ENCODE measurements around the gene C19orf12. TPM values are rescaled to one million over a fixed set of nuclear protein-coding genes. Genes with fewer than 3 reads are reported as not detected.

C19orf12 gene
- total and polyA plus RNA-seq, 7 experiments from 2014 or later = 17.6 to 51.5 (median 23.3) TPM

DNA sequence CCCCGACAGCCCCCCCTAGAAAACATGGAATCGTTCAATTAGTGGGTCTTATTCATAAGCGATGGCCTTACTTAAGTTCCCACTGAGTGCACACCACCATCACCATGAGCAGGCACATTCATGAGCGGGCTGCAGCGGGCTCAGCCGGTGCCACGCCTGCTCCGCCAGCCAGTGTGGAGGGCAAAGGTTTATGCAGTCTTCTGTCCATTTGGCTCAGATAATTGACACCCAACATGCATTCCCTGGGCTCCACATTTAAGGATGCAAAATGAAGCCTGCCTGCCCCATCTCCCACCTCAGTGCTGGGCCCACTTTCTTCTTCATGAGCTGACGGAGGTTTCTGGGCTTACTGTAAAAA is 12.1 kb downstream of the C19orf12 start:
- Histone ChIP-seq H3K4me1 (ENCODE audit: control insufficient read depth in 2 of 2, insufficient read depth in 2 of 2, low read length in 2 of 2) (no peaks in the 10 kb centered on the region), H3K27me3 (ENCODE audit: control insufficient read depth in 2 of 2, insufficient read depth in 2 of 2, low read length in 2 of 2) (no peaks in the 10 kb centered on the region), H3K4me3 (ENCODE audit: low read length) (no peak overlapping the region), H3K9me3 (ENCODE audit: control insufficient read depth in 2 of 3, low read length in 3 of 3) (no peaks in the 10 kb centered on the region), H3K27ac (ENCODE audit: low read depth, low read length) (no peak overlapping the region), H3K36me3 (ENCODE audit: control insufficient read depth in 2 of 3, insufficient read depth in 3 of 3, low read length in 3 of 3) (peaks cover 7 to 56% (median 9%) of the 10 kb centered on the region in 3 experiments)
- no peak for ATAC-seq
- ChIA-PET CTCF (no interaction called here), POLR2A (interaction anchor here (1.2 kb wide), 1 partner anchor 23 kb away, joined by 3 read pairs; no protein-coding TSS in a partner anchor)
- H3K4me3 Mint-ChIP-seq = no peak overlapping the region
- H3K27me3 Mint-ChIP-seq = no peaks in the 10 kb centered on the region
- H3K36me3 Mint-ChIP-seq = peaks cover 0 to 28% (median 7%) of the 10 kb centered on the region in 5 donors
- intact Hi-C loops (cut with micrococcal nuclease) = no loop called here
- H3K4me1 Mint-ChIP-seq = peaks cover 0 to 40% (median 10%) of the 10 kb centered on the region in 7 donors
- peaks cover 0 to 1% (median 0%) of the 10 kb centered on the region in 11 donors for H3K9me3 Mint-ChIP-seq
- peak overlapping the region in 1 of 9 donors; percentile 21 for H3K27ac Mint-ChIP-seq
- DNase-seq = no peak

DNA sequence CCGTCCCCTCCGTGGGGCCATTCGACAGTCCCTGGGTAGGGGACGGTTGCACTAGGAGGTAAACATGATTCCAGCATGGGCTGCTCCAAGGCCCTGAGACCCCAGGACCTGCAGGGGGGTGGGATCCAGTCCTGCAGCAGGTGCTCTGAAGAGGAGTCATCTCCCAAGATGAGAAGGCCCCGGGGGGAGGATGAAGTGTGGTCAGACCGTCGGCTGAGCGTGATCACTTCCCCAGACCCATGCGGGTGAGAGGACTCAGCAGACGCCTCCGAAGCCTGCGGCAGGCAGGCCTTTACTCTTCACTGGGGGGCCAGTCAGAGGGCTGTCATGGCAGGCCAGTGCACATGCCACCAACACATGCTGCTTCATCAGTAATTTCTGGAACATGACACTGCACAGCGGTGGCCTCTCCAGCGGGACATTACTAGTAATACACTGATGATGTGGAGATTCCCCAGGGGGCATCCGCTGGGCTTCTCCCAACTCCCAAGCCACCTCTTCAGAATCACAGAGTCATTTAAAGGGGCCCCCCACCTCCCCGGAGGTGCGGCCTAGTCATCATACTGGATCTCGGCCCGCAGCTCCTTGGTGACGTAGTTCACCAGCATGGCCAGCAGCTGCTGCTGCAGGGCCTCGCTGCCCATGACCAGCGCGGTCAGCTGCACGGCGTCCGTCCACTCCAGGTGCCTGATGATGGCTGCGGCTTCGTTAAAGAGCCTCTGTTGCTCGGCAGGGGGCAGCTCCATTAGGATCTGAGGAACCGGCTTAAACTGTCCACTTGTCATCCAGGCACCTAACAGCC is 12.7 kb downstream of the C19orf12 start:
- H3K4me1 ChIP-seq (ENCODE audit: control insufficient read depth in 2 of 2, insufficient read depth in 2 of 2, low read length in 2 of 2) = no peaks in the 10 kb centered on the region
- ATAC-seq = no peak
- Mint-ChIP-seq H3K27me3 (no peaks in the 10 kb centered on the region), H3K4me1 (peaks cover 0 to 39% (median 12%) of the 10 kb centered on the region in 7 donors), H3K27ac (no peak overlapping the region), H3K36me3 (peaks cover 0 to 22% (median 7%) of the 10 kb centered on the region in 5 donors), H3K9me3 (no peaks in the 10 kb centered on the region), H3K4me3 (no peak overlapping the region)
- H3K27me3 ChIP-seq (ENCODE audit: control insufficient read depth in 2 of 2, insufficient read depth in 2 of 2, low read length in 2 of 2) = no peaks in the 10 kb centered on the region
- no peak for DNase-seq
- H3K27ac ChIP-seq (ENCODE audit: low read depth, low read length) = no peak overlapping the region
- peaks cover 7 to 50% (median 9%) of the 10 kb centered on the region in 3 experiments for H3K36me3 ChIP-seq (ENCODE audit: control insufficient read depth in 2 of 3, insufficient read depth in 3 of 3, low read length in 3 of 3)
- ChIA-PET CTCF (no interaction called here), POLR2A (interaction anchor here (0.7 kb wide), 1 partner anchor 12 kb away, joined by 3 read pairs; no protein-coding TSS in a partner anchor)
- intact Hi-C loops (cut with micrococcal nuclease) = no loop called here
- H3K4me3 ChIP-seq (ENCODE audit: low read length) = no peak overlapping the region
- H3K9me3 ChIP-seq (ENCODE audit: control insufficient read depth in 2 of 3, low read length in 3 of 3) = no peaks in the 10 kb centered on the region

DNA sequence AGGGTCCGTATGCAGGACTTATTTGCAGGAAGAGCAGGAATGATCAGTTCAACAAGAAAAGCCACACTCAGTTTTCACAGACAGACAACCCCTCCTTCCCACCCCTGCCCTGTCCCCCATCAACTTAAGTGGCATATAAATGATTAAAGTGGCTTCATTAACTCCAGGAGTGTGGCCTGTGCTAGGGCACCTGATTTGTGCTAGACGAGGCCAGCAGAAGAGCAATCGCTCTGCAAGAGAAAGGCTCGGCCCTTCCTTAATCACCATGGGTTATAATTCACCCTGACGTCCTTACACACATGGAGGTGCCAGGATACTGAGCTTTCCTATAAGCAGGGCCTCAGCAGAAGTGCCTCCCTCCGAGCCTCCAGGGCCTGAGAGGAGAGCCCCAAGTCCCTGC is 14.6 kb downstream of the C19orf12 start:
- intact Hi-C loops (cut with micrococcal nuclease) = no loop called here
- no peak overlapping the region for H3K27ac ChIP-seq (ENCODE audit: low read depth, low read length)
- H3K27me3 Mint-ChIP-seq = no peaks in the 10 kb centered on the region
- H3K4me1 Mint-ChIP-seq = peaks cover 0 to 26% (median 9%) of the 10 kb centered on the region in 7 donors
- H3K27ac Mint-ChIP-seq = peak overlapping the region in 5 of 9 donors; percentile 28 to 76 (median 65)
- peaks cover 0 to 16% (median 7%) of the 10 kb centered on the region in 5 donors for H3K36me3 Mint-ChIP-seq
- H3K4me3 Mint-ChIP-seq = no peak overlapping the region
- H3K9me3 ChIP-seq (ENCODE audit: control insufficient read depth in 2 of 3, low read length in 3 of 3) = no peaks in the 10 kb centered on the region
- H3K36me3 ChIP-seq (ENCODE audit: control insufficient read depth in 2 of 3, insufficient read depth in 3 of 3, low read length in 3 of 3) = peaks cover 0 to 32% (median 7%) of the 10 kb centered on the region in 3 experiments
- DNase-seq (no peak), ATAC-seq (no peak)
- ChIA-PET CTCF (interaction anchor here (0.6 to 0.8 kb wide), 3 partner anchors 16 to 114 kb away, joined by 3 read pairs; partner anchors contain the start of gene PLEKHF1), POLR2A (interaction anchor here (0.8 to 2.0 kb wide), 3 partner anchors 12 to 94 kb away, joined by 3 to 10 read pairs (median 4); no protein-coding TSS in a partner anchor)
- peaks cover 0 to 3% (median 0%) of the 10 kb centered on the region in 11 donors for H3K9me3 Mint-ChIP-seq
- no peak overlapping the region for H3K4me3 ChIP-seq (ENCODE audit: low read length)
- no peaks in the 10 kb centered on the region for H3K27me3 ChIP-seq (ENCODE audit: control insufficient read depth in 2 of 2, insufficient read depth in 2 of 2, low read length in 2 of 2)
- no peaks in the 10 kb centered on the region for H3K4me1 ChIP-seq (ENCODE audit: control insufficient read depth in 2 of 2, insufficient read depth in 2 of 2, low read length in 2 of 2)

DNA sequence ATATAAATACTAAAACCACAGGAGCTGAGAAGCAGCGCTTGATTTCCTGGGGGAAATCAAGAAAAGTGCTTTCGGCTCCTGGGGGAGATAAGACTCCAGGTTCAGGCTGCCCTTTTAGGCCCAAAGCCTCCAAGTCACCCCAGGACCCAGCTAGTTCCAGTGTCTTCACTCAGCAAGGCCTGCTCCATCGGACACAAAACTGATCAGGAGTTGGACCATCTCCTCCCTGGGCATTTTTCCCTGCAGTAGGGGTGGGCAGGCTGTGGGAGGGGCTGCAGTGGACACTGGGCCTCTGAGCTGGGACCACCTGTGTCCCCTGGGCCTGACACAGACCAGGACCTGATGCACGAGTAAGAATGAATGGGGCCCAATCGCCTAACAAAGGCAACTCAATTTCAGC is 15.2 kb downstream of the C19orf12 start:
- H3K36me3 ChIP-seq (ENCODE audit: control insufficient read depth in 2 of 3, insufficient read depth in 3 of 3, low read length in 3 of 3) = peaks cover 0 to 28% (median 7%) of the 10 kb centered on the region in 3 experiments
- ChIA-PET POLR2A (interaction anchor here (0.8 to 2.0 kb wide), 3 partner anchors 12 to 93 kb away, joined by 3 to 10 read pairs (median 4); no protein-coding TSS in a partner anchor), CTCF (interaction anchor here (0.5 to 0.8 kb wide), 4 partner anchors 8 to 35 kb away, joined by 3 read pairs; partner anchors contain the start of gene PLEKHF1)
- H3K27ac ChIP-seq (ENCODE audit: low read depth, low read length) = no peak overlapping the region
- Mint-ChIP-seq H3K4me1 (peaks cover under 1 to 24% (median 10%) of the 10 kb centered on the region in 7 donors), H3K9me3 (peaks cover 0 to 3% (median 0%) of the 10 kb centered on the region in 11 donors), H3K4me3 (no peak overlapping the region), H3K27me3 (no peaks in the 10 kb centered on the region), H3K27ac (peak overlapping the region in 1 of 9 donors; percentile 14), H3K36me3 (peaks cover 0 to 13% (median 5%) of the 10 kb centered on the region in 5 donors)
- peaks cover 0 to 6% of the 10 kb centered on the region in 2 donors for H3K4me1 ChIP-seq (ENCODE audit: control insufficient read depth in 2 of 2, insufficient read depth in 2 of 2, low read length in 2 of 2)
- no peaks in the 10 kb centered on the region for H3K27me3 ChIP-seq (ENCODE audit: control insufficient read depth in 2 of 2, insufficient read depth in 2 of 2, low read length in 2 of 2)
- no peak for ATAC-seq
- intact Hi-C loops (cut with micrococcal nuclease) = no loop called here
- no peak overlapping the region for H3K4me3 ChIP-seq (ENCODE audit: low read length)
- H3K9me3 ChIP-seq (ENCODE audit: control insufficient read depth in 2 of 3, low read length in 3 of 3) = no peaks in the 10 kb centered on the region
- no peak for DNase-seq

DNA sequence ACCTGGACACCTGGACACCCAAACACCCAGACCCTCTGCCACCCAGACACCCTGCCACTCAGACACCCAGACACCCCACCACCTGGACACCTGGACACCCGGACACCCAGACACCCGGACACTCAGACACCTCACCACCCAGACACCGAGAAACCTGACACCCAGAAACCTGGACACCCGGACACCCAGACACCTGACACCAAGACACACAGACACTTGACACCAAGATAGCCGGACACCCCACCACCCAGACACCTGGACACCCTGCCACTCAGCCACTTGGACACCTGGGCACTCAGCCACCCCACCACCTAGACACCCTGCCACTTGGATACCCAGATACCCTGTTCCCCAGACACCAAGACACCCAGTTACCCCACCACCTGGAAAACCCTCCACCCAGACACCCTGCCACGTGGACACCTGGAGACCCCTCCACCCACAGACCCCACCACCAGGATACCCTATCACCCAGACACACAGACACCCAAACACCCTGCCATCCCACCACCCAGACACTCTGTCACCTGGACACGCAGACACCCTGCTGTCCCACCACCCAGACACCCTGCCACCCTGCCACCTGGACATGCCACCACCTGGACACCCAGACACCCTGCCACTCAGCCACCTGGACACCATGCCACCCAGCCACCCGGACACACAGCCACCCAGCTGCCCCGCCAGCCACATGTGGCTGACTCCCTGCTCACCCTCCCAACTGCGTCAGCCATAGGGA is 17.4 kb downstream of the C19orf12 start:
- Mint-ChIP-seq H3K27me3 (no peaks in the 10 kb centered on the region), H3K4me1 (peaks cover 8 to 29% (median 13%) of the 10 kb centered on the region in 7 donors), H3K36me3 (peaks cover 0 to 6% (median 0%) of the 10 kb centered on the region in 5 donors), H3K4me3 (no peak overlapping the region), H3K9me3 (peaks cover 0 to 3% (median 0%) of the 10 kb centered on the region in 11 donors), H3K27ac (peak overlapping the region; percentile 59 to 91 (median 82))
- ChIA-PET POLR2A (interaction anchor here (1.4 kb wide), 1 partner anchor 17 kb away, joined by 5 read pairs; the partner anchor contains the start of gene C19orf12), CTCF (interaction anchor here (1.4 to 1.5 kb wide), 2 partner anchors 14 to 19 kb away, joined by 3 to 13 read pairs; no protein-coding TSS in a partner anchor)
- H3K4me3 ChIP-seq (ENCODE audit: low read length) = no peak overlapping the region
- peaks cover 0 to 13% (median 7%) of the 10 kb centered on the region in 3 experiments for H3K36me3 ChIP-seq (ENCODE audit: control insufficient read depth in 2 of 3, insufficient read depth in 3 of 3, low read length in 3 of 3)
- ATAC-seq (no peak), DNase-seq (no peak)
- H3K9me3 ChIP-seq (ENCODE audit: control insufficient read depth in 2 of 3, low read length in 3 of 3) = no peaks in the 10 kb centered on the region
- H3K27me3 ChIP-seq (ENCODE audit: control insufficient read depth in 2 of 2, insufficient read depth in 2 of 2, low read length in 2 of 2) = no peaks in the 10 kb centered on the region
- intact Hi-C loops (cut with micrococcal nuclease) = no loop called here
- peak overlapping the region; percentile 33 for H3K27ac ChIP-seq (ENCODE audit: low read depth, low read length)
- peaks cover 0 to 13% of the 10 kb centered on the region in 2 donors for H3K4me1 ChIP-seq (ENCODE audit: control insufficient read depth in 2 of 2, insufficient read depth in 2 of 2, low read length in 2 of 2)

DNA sequence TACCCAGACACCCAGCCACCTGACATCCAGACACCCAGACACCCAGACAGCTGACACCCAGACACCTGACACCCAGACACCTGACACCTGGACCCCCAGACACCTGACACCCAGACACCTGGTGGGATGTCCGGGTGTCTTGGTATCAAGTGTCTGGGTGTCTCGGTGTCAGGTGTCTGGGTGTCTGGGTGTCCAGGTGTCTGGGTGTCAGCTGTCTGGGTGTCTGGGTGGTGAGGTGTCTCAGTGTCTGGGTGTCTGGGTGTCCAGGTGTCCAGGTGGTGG is 18.6 kb downstream of the C19orf12 start:
- Mint-ChIP-seq H3K27me3 (no peaks in the 10 kb centered on the region), H3K27ac (peak overlapping the region in 4 of 9 donors; percentile 36 to 91 (median 82)), H3K36me3 (peaks cover 0 to 6% (median 0%) of the 10 kb centered on the region in 5 donors), H3K4me3 (no peak overlapping the region), H3K9me3 (peaks cover 0 to 3% (median 0%) of the 10 kb centered on the region in 11 donors), H3K4me1 (peaks cover 8 to 29% (median 13%) of the 10 kb centered on the region in 7 donors)
- ATAC-seq = no peak
- ChIA-PET POLR2A (interaction anchor here (0.7 to 0.8 kb wide), 3 partner anchors 19 to 149 kb away, joined by 3 to 5 read pairs (median 4); no protein-coding TSS in a partner anchor), CTCF (interaction anchor here (1.1 kb wide), 1 partner anchor 18 kb away, joined by 3 read pairs; no protein-coding TSS in a partner anchor)
- no peak for DNase-seq
- Histone ChIP-seq H3K27ac (ENCODE audit: low read depth, low read length) (no peak overlapping the region), H3K4me3 (ENCODE audit: low read length) (no peak overlapping the region), H3K27me3 (ENCODE audit: control insufficient read depth in 2 of 2, insufficient read depth in 2 of 2, low read length in 2 of 2) (no peaks in the 10 kb centered on the region), H3K4me1 (ENCODE audit: control insufficient read depth in 2 of 2, insufficient read depth in 2 of 2, low read length in 2 of 2) (peaks cover 0 to 13% of the 10 kb centered on the region in 2 donors), H3K9me3 (ENCODE audit: control insufficient read depth in 2 of 3, low read length in 3 of 3) (no peaks in the 10 kb centered on the region), H3K36me3 (ENCODE audit: control insufficient read depth in 2 of 3, insufficient read depth in 3 of 3, low read length in 3 of 3) (peaks cover 0 to 1% (median 1%) of the 10 kb centered on the region in 3 experiments)
- intact Hi-C loops (cut with micrococcal nuclease) = no loop called here
